A172 (cell line): ENCODE measurements around the gene OTUB1. TPM values are rescaled to one million over a fixed set of nuclear protein-coding genes. Genes with fewer than 3 reads are reported as not detected.
"Not testable (repeated sequence)": the region's sequence is repeated elsewhere in the genome, so short reads cannot be mapped to it uniquely, and the experiment has no call there.

ENCODE experiments used
- DNase-seq: peaks from one replicate; pipeline ENCODE4 v3.0.0-alpha.2; 2015; ENCODE audit warnings: low spot score
- total RNA-seq: library from RNA; depleted of rRNA; stranded (reverse); fragments of >200 nt; shearing (Covaris generic); gene quantifications from 2 replicates; pipeline ENCODE4 v1.2.3, GENCODE V29; 2014; rRNA removed

The OTUB1 gene, protein sequence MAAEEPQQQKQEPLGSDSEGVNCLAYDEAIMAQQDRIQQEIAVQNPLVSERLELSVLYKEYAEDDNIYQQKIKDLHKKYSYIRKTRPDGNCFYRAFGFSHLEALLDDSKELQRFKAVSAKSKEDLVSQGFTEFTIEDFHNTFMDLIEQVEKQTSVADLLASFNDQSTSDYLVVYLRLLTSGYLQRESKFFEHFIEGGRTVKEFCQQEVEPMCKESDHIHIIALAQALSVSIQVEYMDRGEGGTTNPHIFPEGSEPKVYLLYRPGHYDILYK
- 31.5 and 41.5 TPM in 2 replicates for total RNA-seq

GRCh38 chr11:63986156-63986931, at the start of gene OTUB1:
TSS of gene OTUB1 (plus strand) at chr11:63986438. CDS start at chr11:63986457, 19 bp downstream.
- peak; percentile 87 for DNase-seq

DNA sequence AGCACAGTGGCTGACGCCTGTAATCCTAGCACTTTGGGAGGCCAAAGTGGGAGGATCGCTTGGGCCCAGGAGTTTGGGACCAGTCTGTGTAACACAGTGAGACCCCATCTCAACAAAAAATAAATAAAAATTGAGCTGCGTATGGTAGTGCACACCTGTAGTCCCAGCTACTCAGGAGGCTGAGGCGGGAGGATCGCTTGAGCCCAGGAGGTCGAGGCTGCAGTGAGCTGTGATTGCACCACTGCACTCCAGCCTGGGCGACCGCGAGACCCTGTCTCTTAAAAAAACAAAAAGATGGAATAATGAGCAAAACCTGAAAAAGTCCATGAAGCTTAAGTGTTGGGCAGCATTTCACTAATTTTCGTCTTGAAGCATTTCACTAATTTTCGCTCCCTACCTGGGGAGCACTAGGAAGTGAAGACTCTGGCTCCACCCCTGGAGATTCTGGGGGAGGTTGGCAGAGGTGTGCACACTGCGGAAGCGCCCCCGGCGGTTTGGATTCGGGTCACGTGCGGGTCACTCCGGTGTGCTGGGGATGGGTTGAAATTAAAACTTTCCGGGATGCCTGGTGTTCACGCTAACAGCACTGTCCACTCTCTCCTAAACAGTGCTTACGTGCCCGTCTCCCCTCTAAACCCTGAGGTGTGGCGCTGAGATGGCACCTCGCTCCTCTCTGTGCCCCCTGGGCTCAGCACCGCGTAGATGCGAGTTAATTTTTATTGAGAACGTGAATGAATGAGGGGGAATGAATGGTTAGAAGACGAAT, 48.3 kb upstream of the OTUB1 start:
- DNase-seq: no peak

DNA sequence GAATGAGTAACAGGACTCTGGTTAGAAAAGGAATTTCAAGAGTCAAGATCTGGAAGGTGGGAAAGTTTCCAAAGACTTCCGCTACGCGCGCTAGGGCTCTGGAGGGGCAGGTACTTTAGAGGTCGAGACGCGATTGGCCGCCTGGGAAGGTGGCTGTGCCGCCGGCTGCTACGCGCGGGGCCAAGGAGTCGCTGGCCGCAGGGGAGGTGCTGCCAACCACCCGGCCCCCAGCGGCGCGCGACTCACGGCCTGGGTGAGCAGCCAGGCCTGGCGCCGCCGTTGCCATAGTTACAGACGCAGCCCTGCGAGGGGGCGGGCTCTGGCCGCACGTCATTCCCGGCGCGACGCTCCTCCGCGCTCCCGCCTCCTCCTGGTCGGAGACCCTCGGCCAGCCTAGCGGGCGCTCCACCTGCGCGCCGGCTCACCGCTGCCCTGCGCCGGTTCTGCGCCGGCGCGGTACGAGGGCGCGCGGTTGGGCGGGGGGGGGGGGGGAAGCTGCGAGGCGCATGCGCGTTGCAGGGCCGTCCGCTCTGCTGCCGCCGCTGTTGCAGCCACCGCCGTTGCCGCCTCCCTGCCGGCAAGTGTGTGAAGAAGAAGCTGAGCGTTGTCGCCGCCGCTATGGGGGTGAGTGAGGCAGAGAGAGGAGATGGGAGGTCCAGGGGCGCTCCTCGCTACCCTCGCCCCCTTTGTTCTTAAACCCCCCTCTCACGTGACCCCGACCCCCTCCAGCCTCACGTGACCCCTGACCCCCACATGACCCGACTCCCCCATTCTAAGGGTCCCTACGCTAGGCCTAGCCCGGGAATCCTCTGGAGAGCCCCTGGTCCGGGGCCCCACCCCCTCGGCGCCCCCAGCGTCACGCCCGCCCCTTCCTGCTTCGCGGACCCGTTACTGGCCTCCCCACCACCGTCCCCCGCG, 47.5 kb upstream of the OTUB1 start, which contains the start of gene NAA40:
NAA40 (plus strand) TSS at position 524 of the 918 bp plus-strand sequence; CDS start at position 619, 95 bp downstream.
- peak; percentile 89 for DNase-seq

- DNase-seq: no peak
Measured at GRCh38 chr11:63939397-63939891, 46.8 kb upstream of the OTUB1 start.

DNA sequence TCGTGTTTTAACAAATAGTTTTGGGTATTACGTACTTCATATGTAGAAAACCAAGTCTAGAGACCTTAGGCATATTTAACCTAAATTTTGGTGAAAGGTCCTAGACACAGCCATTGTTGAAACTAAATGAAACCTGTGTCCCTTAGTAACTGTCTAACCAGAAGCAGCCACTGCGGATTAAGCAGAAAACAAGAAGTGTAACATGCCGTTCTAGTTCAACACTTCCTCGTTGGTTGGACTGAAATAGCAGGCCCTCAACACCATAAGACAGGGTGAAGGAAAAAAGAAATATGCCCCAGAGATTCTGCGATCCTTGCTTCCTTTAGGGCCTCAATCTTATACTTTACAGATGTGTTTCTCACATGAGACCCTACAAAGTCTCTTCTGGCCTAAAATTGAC, 45.5 kb upstream of the OTUB1 start:
- no peak for DNase-seq

- no peak for DNase-seq
Measured at GRCh38 chr11:63941901-63942300, 44.3 kb upstream of the OTUB1 start.

GRCh38 chr11:63942803-63943202, 43.4 kb upstream of the OTUB1 start:
- DNase-seq: no peak

DNA sequence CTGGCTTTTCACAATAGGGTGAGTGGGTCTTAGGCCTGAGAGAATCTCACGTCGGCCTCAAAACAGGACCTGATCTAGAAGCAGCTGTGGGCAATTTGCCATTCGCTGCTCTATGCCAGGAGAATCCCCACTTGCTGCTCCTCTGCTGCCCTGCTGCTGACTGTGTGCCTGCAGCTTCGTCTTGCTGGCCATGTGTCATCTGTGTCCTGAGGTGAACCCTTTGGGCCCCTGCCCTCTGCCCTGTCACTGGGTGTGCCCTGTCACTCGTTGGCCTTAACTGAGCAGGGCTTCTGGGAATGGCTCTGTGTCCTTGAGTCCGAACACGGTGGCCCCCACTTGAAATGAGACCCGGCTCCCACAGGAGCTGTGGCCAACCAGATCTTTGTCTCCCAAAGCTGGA, 41.3 kb upstream of the OTUB1 start:
- no peak for DNase-seq

DNA sequence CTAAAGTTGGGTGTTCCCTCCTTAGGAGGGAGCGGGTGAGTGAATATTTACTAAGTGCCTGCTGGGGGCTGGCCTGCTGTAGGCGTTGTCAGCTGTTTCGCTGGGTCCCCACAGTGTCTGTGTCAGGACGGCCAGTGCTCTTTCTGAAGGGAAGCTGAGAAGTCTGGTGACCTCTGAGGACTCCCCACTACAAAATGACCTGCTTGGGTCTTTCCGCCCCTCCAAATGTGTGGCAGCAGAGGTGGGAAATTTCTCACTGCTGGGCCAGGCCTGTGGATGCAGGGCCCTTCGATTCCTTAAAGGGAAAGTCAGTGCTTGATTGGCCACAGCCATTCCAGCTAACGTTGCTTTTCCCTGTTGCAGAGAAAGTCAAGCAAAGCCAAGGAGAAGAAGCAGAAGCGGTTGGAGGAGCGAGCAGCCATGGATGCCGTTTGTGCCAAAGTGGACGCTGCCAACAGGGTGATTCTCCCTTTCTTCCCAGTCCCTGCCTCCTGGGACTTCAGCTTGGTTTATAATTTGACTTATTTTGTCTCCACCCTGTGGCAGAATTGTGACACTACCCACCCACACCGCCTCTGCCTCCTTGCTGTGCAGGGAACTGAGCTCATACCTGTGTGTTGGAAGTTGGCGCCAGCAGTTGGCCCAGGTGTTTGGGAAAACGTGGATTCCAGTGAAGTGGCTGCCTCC, 40.6 kb upstream of the OTUB1 start:
- DNase-seq: peak; percentile 64

GRCh38 chr11:63951779-63952536, 34.3 kb upstream of the OTUB1 start:
- no peak for DNase-seq

DNA sequence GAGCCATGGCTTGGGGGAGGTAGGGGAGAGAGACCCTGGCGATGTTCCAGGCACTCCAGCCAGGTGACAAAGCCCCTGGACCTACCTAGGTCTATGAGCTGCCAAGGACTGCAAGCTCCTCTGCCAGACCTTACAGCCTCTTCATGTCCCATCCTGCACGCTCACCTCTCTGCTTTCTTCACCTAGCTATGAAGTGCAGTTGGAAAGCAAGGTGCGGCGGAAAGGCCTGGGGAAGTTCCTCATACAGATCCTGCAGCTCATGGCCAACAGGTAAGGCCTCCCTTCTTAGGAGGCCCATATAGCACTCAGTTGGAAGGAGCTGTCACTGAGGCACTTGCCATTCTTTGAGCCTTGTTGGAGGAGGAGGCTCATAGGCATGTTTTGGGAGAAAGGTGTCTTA, 33.7 kb upstream of the OTUB1 start:
- DNase-seq: no peak

- no peak for DNase-seq
Measured at GRCh38 chr11:63958008-63958407, 28.2 kb upstream of the OTUB1 start.

DNA sequence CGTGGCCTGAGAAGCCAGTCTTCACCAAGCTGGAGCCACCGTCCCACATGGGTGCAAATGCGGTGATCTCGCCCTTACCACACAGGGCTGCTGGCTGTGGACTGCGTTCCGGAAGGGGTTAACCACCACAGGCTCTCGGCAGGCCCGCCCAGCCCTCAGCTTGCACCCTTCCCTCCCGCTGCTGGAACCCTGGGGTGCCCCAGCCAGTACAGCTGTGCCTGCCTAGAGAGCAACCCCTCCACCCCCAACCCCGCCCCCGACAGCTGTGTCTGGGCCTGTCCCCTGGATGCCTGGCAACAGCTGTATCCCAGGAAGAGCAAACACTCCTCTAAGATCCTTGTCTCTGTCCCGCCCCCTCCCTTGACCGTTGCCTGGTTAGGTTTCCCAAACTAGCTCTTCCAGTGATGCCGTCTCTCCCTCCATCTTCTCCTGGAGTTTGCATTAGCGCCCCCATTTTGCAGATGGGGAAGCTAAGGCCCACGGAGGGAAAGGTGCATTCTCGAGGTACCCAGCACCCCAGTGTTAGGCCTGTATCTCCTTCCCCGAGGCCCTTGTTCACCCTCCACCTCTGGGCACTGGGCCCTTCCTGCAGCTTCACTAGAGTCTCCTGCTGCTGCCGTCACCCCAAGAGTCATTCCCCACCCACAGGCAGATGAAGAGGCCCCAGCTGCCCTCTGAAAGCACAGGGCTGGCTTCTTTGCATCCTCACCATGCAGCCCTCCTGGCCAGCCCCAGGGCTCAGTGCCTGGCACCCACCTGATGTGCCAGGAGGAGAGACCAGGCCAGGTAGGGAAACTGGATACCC, 24.4 kb upstream of the OTUB1 start:
- peak; percentile 22 for DNase-seq

DNA sequence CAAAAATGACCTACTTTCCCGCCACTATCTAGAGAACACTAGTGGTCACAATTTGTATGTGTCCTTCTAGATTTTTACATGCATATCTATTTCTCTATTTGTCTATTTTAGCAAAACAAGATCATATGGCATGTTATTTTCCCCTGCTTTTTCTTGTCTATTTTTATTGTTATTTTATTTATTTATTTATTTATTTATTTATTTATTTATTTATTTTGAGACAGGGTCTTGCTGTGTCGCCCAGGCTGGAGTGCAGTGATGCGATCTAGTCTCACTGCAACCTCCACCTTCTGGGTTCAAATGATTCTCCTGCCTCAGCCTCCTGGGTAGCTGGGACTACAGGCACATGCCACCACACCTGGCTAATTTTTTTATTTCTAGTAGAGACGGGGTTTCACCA, 22.3 kb upstream of the OTUB1 start:
- not testable (repeated sequence) for DNase-seq

DNA sequence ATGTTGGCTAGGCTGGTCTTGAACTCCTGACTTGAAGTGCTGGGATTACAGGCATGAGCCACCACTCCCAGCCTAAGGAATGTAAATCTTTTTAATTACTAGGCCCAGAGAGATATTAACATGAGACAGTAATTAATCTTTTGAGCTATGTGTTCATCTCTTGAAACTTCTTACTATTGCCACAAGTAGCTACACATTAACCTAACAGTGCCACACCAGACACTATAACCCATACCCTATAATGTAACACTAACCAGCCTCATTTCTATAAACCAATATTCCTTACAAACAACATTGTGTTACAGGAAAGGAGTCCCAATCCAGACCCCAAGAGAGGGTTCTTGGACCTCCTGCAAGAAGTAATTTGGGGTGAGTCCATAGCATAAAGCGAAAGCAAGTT, 19.8 kb upstream of the OTUB1 start:
- no peak for DNase-seq

- DNase-seq: no peak
Measured at GRCh38 chr11:63969461-63969860, 16.8 kb upstream of the OTUB1 start.

GRCh38 chr11:63970902-63971301, 15.3 kb upstream of the OTUB1 start:
- no peak for DNase-seq

DNA sequence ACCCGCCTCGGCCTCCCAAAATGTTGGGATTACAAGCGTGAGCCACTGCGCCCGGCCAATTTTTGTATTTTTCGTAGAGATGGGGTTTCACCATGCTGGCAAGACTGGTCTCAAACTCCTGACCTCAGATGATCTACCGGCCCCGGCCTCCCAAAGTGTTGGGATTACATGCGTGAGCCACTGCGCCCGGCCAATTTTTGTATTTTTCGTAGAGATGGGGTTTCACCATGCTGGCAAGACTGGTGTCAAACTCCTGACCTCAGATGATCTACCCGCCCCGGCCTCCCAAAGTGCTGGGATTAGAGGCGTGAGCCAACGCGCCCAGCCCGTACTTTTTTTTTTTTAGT, 12.4 kb upstream of the OTUB1 start:
- DNase-seq: not testable (repeated sequence)
